Measurements from ENCODE around the gene MAP3K2.
A peak's percentile ranks its signal among the peaks of the same experiment; 100 is the strongest.

Gene MAP3K2

GRCh38 chr2:127405255-127405610, 17.5 kb upstream of the MAP3K2 start:
- DNase-seq, result no peak

GRCh38 chr2:127404466-127405254, 16.9 kb upstream of the MAP3K2 start:
- DNase-seq, result no peak

GRCh38 chr2:127403460-127403859, 15.7 kb upstream of the MAP3K2 start:
- DNase-seq, result no peak

- DNase-seq, result no peak
Measured at GRCh38 chr2:127401757-127402695, 14.3 kb upstream of the MAP3K2 start.

- DNase-seq, result no peak
Measured at GRCh38 chr2:127400897-127401756, 13.4 kb upstream of the MAP3K2 start.

GRCh38 chr2:127400533-127400896, 12.7 kb upstream of the MAP3K2 start:
- DNase-seq, result no peak

GRCh38 chr2:127398239-127398590, 10.4 kb upstream of the MAP3K2 start:
- DNase-seq, result peak; percentile 56

- DNase-seq, result no peak
Measured at GRCh38 chr2:127397568-127398238, 9.9 kb upstream of the MAP3K2 start.

GRCh38 chr2:127394492-127394891, 6.7 kb upstream of the MAP3K2 start:
- no peak for DNase-seq

- DNase-seq, result no peak
Measured at GRCh38 chr2:127392828-127393578, 5.2 kb upstream of the MAP3K2 start.

GRCh38 chr2:127392133-127392827, 4.5 kb upstream of the MAP3K2 start:
- DNase-seq, result no peak

- DNase-seq, result no peak
Measured at GRCh38 chr2:127389778-127390435, 2.1 kb upstream of the MAP3K2 start.

- DNase-seq, result no peak
Measured at GRCh38 chr2:127388423-127389164, 819 bp upstream of the MAP3K2 start.

- DNase-seq, result peak; percentile 85
Measured at GRCh38 chr2:127386764-127387654, 766 bp downstream of the MAP3K2 start.

- DNase-seq, result no peak
Measured at GRCh38 chr2:127386246-127386645, 1.5 kb downstream of the MAP3K2 start.

- DNase-seq, result no peak
Measured at GRCh38 chr2:127384529-127384928, 3.2 kb downstream of the MAP3K2 start.

GRCh38 chr2:127382831-127383230, 4.9 kb downstream of the MAP3K2 start:
- no peak for DNase-seq

- no peak for DNase-seq
Measured at GRCh38 chr2:127381762-127382161, 6.0 kb downstream of the MAP3K2 start.

Data from COR-L47 (cell line).